Brain microvascular endothelial cell (primary cell): Measurements from ENCODE around the gene SFSWAP.

Experiments
- DNase-seq: peaks from one replicate; pipeline ENCODE4 v3.0.0-alpha.2; 2020
- H3K27ac ChIP-seq: fragments of 250-450 bp; sonication (Bioruptor Pico); 2 replicates; pipeline ENCODE4 v1.5.1; 2020; ENCODE audit warnings: mild to moderate bottlenecking, moderate library complexity
- H3K27me3 ChIP-seq: fragments of 250-450 bp; sonication (Bioruptor Pico); replicated peaks from 2 replicates; pipeline ENCODE4 v1.5.1; 2020; ENCODE audit warnings: mild to moderate bottlenecking
- H3K36me3 ChIP-seq: fragments of 250-450 bp; sonication (Bioruptor Pico); replicated peaks from 2 replicates; pipeline ENCODE4 v1.5.1; 2020; ENCODE audit warnings: mild to moderate bottlenecking
- H3K4me3 ChIP-seq: 2 replicates; pipeline ENCODE4 v1.5.1; 2011; ENCODE audit warnings: low read depth, mild to moderate bottlenecking, control low read depth, low read length, moderate library complexity
- in situ Hi-C: cut with HindIII; loops from 2 replicates; pipeline ENCODE4 v1.10.0; 2017; ENCODE audit warnings: low sequenced_read_pairs, low pct_ligation_motif_present
- TF ChIP-seq, protein P1 (sequence below): IDR thresholded peaks from 2 replicates; pipeline ENCODE4 v1.5.1; 2011; ENCODE audit warnings: low read depth, mild to moderate bottlenecking, moderate library complexity, low read length, control low read depth, inconsistent platforms; ENCODE audit errors: missing control alignments

SFSWAP gene

DNA sequence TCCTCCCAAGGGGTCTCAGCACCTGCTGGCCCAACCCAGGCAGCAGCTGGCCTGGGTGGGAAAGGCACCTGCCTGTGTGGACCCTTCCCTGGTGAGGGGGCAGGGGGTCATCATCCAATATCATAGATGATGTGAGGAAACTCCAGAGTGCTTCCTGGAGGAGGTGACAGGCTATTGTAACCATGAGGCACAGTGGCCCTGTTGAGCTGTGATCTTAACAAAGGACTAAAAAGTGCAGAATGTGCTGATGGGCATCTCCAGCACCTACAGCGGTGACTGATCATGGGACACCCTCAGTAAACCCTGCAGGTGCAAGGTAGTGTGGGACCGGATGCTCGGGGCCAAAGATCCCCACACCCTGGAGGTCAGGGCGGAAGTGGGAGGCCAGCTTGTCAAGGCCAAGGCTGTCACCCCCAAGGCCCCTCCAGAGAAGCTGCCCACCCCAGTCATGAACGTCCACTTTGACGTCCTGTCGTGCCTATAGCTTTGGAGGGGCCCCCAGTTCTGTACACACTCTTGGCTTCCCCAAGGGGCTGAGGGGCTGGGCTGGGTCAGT is 124.8 kb downstream of the SFSWAP start:
- no peak overlapping the region for H3K27ac ChIP-seq
- DNase-seq = no peak
- peaks cover 3% of the 10 kb centered on the region for H3K36me3 ChIP-seq
- in situ Hi-C loops = no loop called here
- TF ChIP-seq, protein P1, sequence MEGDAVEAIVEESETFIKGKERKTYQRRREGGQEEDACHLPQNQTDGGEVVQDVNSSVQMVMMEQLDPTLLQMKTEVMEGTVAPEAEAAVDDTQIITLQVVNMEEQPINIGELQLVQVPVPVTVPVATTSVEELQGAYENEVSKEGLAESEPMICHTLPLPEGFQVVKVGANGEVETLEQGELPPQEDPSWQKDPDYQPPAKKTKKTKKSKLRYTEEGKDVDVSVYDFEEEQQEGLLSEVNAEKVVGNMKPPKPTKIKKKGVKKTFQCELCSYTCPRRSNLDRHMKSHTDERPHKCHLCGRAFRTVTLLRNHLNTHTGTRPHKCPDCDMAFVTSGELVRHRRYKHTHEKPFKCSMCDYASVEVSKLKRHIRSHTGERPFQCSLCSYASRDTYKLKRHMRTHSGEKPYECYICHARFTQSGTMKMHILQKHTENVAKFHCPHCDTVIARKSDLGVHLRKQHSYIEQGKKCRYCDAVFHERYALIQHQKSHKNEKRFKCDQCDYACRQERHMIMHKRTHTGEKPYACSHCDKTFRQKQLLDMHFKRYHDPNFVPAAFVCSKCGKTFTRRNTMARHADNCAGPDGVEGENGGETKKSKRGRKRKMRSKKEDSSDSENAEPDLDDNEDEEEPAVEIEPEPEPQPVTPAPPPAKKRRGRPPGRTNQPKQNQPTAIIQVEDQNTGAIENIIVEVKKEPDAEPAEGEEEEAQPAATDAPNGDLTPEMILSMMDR = no peak
- no peaks in the 10 kb centered on the region for H3K27me3 ChIP-seq
- H3K4me3 ChIP-seq = no peak overlapping the region

DNA sequence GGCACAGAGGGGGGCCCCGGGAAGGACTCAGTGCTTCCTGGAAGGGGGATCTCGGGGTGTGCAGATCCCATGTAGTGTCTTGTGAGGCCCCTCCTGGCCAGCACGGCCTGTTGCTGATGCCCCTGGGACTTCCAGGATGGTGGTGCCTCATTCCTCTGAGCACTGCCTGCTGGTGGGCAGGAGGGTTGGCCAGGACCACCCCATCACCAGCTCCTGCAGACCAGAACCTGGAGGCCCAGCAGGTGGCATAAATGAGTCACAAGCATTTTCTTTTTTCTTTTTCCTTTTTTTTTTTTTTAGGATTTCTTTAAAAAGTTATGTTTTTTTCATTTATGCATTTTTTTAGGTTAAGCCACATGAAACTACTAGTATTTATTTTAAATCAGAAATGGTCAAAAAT is 125.3 kb downstream of the SFSWAP start:
- DNase-seq = no peak
- H3K4me3 ChIP-seq = no peak overlapping the region
- TF ChIP-seq, protein P1 = peak; percentile 59
- H3K36me3 ChIP-seq = peaks cover 6% of the 10 kb centered on the region
- in situ Hi-C loops = no loop called here
- H3K27me3 ChIP-seq = no peaks in the 10 kb centered on the region
- H3K27ac ChIP-seq = no peak overlapping the region

DNA sequence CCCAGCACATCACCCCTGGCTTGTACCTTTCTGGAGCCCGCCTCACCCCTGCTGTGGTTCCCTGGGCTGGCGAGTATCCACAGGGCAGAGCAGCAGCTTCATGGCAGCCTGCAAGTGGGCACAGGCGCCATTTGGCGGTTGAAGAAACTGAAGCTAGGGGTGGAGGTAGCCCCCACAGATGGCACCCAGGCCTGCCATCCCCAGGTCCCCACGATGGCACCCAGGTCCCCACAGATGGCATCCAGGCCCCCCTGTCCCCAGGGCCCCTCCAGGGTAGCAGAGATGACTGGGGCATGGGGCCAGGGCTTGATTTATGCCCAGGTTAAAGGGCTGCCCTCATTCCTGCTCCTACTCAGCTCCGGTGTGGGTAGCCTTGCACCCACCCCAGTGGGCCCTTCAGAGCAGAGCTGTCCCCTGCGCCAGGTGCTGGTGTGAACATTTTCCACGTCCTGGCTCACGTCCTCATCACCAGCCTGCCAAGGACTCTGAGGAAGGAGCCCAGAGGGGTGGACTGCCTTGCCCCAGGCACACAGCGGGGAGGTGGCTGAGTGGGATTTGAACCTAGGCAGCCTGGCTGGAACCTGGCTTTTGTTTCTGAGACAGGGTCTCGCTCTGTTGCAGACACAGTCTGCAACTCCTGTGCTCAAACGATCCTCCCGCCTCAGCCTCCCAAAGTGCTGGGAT is 126.0 kb downstream of the SFSWAP start:
- no peak overlapping the region for H3K27ac ChIP-seq
- no peak overlapping the region for H3K4me3 ChIP-seq
- H3K36me3 ChIP-seq = peaks cover 6% of the 10 kb centered on the region
- TF ChIP-seq, protein P1 = no peak
- no peaks in the 10 kb centered on the region for H3K27me3 ChIP-seq
- in situ Hi-C loops = no loop called here
- DNase-seq = no peak

DNA sequence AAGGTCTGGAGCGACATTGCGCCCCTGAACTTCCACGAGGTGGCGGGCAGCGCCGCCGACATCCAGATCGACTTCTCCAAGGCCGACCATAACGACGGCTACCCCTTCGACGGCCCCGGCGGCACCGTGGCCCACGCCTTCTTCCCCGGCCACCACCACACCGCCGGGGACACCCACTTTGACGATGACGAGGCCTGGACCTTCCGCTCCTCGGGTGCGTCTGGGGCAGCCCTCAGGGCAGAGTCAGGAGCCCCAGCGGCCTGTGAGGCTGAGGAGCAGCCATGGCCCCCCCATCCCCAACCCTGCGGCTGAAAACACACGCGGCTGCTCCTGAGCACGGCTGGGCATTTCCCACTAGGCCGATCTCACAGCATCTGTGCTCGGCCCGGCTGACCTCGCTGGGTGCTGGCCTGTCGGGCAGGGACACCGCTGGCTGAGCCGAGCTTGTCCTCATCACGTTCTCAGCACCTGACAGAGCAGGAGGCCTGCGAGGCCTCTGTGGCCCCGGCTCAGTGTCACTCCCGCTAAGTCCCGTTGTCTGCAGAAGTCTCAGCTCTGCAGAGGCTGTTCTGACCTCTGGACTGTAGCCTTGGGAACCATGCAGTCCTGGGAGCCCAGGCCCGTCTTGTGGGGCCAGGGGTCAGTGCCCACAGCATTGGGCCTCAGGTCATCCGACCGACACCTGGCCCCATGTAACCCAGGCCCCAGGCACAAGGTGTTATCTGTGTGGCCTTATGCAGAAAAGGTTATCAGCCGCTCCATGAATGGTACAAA is 129.9 kb downstream of the SFSWAP start:
- in situ Hi-C loops = no loop called here

DNA sequence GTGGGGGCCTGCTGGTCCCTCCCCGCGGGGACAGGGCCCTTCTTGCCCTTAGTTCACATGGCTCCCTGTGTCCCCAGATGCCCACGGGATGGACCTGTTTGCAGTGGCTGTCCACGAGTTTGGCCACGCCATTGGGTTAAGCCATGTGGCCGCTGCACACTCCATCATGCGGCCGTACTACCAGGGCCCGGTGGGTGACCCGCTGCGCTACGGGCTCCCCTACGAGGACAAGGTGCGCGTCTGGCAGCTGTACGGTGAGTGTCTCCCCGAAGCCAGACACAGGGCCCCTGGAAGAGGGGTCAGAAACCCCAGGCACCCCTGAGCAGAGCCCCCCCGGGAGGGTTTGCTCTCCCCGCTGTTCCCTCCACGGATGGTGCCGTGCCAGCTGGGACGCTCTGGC is 130.7 kb downstream of the SFSWAP start:
- DNase-seq = no peak
- H3K27ac ChIP-seq = no peak overlapping the region
- in situ Hi-C loops = no loop called here
- H3K36me3 ChIP-seq = peaks cover 14% of the 10 kb centered on the region
- no peak overlapping the region for H3K4me3 ChIP-seq
- no peaks in the 10 kb centered on the region for H3K27me3 ChIP-seq
- TF ChIP-seq, protein P1 = no peak

More for the DNA sequence above, 129.9 kb downstream of the SFSWAP start:
- TF ChIP-seq, protein P1 = no peak
- Histone ChIP-seq H3K27me3 (no peaks in the 10 kb centered on the region), H3K4me3 (no peak overlapping the region), H3K36me3 (peaks cover 14% of the 10 kb centered on the region), H3K27ac (no peak overlapping the region)
- no peak for DNase-seq
